ENCODE results near the gene ARAP2.

DNA sequence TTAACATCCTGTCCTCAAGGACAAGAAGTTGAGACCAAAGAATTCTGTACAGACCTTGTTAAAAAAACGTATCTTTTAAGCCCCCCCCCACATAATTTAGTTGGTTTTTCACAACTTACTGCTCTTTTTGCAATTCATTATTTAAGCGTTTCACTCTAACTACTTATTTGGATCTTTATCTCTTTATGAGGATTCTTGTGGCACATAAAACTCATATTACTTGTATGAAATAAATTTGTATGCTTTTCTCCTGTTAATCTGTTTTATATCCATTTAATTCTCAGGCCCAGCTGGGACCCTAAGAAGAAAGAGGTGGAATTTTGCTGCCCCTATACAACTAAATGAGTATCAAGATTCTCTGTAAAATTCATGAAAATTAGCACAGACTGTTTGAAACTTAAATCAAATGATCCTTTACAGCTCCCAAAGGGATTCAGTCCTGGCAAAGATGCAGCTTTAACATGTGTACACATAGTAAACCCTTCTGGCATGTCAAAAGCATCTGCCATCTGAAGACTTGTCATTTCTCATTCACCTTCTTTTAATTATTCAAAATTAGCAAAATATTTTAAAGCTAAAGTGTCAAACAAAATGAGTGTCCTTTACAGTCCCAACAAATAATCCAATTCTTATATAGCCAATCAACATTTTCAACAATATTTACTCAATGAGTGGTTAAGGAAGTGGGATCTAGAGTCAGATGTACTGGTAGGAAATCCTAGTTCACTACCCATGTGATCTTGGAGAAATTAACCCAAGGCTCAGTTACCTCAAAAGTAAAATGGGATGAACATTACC, 17.7 kb downstream of the ARAP2 start:
- no peak for TF ChIP-seq CTCF (IDR thresholded peaks at IDR 0.05)
- no peak for TF ChIP-seq POLR2AphosphoS5 (IDR thresholded peaks at IDR 0.05)
- no peak for TF ChIP-seq EP300 (IDR thresholded peaks at IDR 0.05)
